ENCODE data around the gene LCORL. TPM values are rescaled to one million over a fixed set of nuclear protein-coding genes. Genes with fewer than 3 reads are reported as not detected.

LCORL gene
- polyA plus RNA-seq = 10 to 100 TPM in 1 of 4 donors, 1 to 10 TPM in 3; 4.2 to 23.2 (median 9.5) TPM
- long read RNA-seq, donor 1, full-length matches to known transcripts = 5 of 5 reads
- long read RNA-seq, donor 1, partial matches to known transcripts = 0 of 5 reads
- long read RNA-seq, donor 1, other reads (novel, unspliced or antisense) = 0 of 5 reads
- long read RNA-seq, donor 2, full-length matches to known transcripts = 1 of 1 reads
- long read RNA-seq, donor 2, partial matches to known transcripts = 0 of 1 reads
- long read RNA-seq, donor 2, other reads (novel, unspliced or antisense) = 0 of 1 reads
- long read RNA-seq, donor 3, full-length matches to known transcripts = 4 of 4 reads
- long read RNA-seq, donor 3, partial matches to known transcripts = 0 of 4 reads
- long read RNA-seq, donor 3, other reads (novel, unspliced or antisense) = 0 of 4 reads
- long read RNA-seq, donor 4 = 0 reads
- long read RNA-seq, donor 5, full-length matches to known transcripts = 1 of 1 reads
- long read RNA-seq, donor 5, partial matches to known transcripts = 0 of 1 reads
- long read RNA-seq, donor 5, other reads (novel, unspliced or antisense) = 0 of 1 reads
- long read RNA-seq, donor 6, full-length matches to known transcripts = 1 of 1 reads
- long read RNA-seq, donor 6, partial matches to known transcripts = 0 of 1 reads
- long read RNA-seq, donor 6, other reads (novel, unspliced or antisense) = 0 of 1 reads
- long read RNA-seq, donor 7 = 0 reads
- long read RNA-seq, donor 8 = 0 reads
- long read RNA-seq, donor 9 = 0 reads
- long read RNA-seq, donor 10, full-length matches to known transcripts = 6 of 6 reads
- long read RNA-seq, donor 10, partial matches to known transcripts = 0 of 6 reads
- long read RNA-seq, donor 10, other reads (novel, unspliced or antisense) = 0 of 6 reads

DNA sequence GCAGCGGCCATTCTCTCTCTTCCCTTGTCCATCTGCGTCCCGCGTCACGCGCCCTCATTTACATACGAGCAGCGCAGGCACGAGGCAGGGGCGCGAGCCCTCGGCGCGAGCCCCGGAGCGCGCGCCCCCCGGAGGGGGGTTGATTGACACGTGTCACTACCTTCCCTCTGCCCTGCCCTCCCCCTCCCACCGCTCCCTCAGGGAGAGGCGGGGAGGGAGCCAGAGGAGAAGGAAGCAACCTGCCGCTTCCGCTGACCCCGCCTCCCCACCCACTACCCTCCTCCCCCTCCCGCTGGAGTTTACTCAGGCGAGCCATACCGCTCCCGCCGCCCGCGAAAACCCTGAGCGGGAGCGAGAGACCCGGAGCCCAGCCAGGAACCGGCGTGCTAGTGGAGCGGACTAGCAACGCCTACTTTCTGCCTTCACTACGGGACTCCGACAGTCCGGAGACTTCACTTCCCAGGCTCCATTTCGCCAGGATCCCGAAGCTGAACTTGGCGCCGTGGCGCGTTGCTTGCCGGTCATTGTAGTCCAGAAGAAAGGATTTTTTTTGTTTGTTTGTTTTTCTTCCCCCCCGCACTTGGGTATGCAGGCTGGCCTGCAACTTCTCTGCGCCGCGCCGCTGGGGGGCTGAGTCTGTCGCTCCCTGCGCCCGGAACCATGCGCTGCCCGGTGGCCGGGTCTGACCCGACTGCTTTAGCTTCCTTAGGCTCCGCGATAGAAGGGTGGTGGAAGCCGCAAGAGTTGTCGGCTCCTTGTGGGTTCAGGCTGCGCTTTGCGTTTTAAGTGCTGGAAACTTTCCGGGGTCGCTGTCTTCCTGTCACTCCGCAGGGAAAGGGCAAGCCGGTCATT is at the start of gene LCORL:
Gene LCORL, minus strand, starts transcription at position 36 of the 852 bp plus-strand sequence. Its CDS starts 4 bp downstream, at position 32.
- no peaks in the 10 kb centered on the region for H3K27me3 ChIP-seq (ENCODE audit: control insufficient read depth in 3 of 3, insufficient read depth in 3 of 3, low read length in 3 of 3)
- peak within 1 kb of the TSS; percentile 66 to 94 (median 94) for H3K4me3 ChIP-seq (ENCODE audit: low read depth in 1 of 3, low read length in 3 of 3)
- no peaks in the 10 kb centered on the region for H3K4me1 ChIP-seq (ENCODE audit: control insufficient read depth in 3 of 3, insufficient read depth in 2 of 3, low read depth in 1 of 3, low read length in 2 of 3)
- FAIRE-seq (no peak), DNase-seq (peak; percentile 97)
- H3K36me3 ChIP-seq (ENCODE audit: control insufficient read depth in 3 of 3, insufficient read depth in 2 of 3, low read depth in 1 of 3, low read length in 3 of 3) = no peaks in the 10 kb centered on the region
- 0 to 1% (median 1%) methylated on average over 63 to 71 of the region's 71 CpGs for WGBS, 3 donors
- no peaks in the 10 kb centered on the region for H3K9me3 ChIP-seq (ENCODE audit: control insufficient read depth in 2 of 2, insufficient read depth in 1 of 2, low read depth in 1 of 2, low read length in 1 of 2)
- H3K27ac ChIP-seq (ENCODE audit: low read depth in 1 of 3, low read length in 2 of 3) = peak within 1 kb of the TSS; percentile 91 to 94 (median 94)

DNA sequence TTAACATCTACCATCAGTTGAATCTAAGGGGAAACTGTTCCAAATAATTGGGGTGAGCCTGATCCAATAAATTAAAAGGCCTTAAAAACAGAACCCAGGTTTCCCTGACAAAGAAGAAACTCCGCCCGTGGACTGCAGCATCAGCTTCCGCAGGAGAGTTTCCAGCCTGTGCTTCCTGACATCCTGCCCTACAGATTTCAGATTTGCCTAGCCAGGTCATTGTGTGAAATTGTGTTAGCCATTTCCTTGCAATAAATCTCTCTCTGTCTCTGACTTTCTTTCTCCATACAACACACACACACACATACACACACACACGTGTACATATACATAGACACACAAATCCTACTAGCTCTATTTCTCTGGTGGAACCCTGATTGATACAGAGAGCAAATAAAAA is 48.3 kb upstream of the LCORL start:
- Histone ChIP-seq H3K27ac (ENCODE audit: low read depth in 1 of 3, low read length in 2 of 3) (no peak overlapping the region), H3K4me3 (ENCODE audit: low read depth in 1 of 3, low read length in 3 of 3) (no peak overlapping the region), H3K27me3 (ENCODE audit: control insufficient read depth in 3 of 3, insufficient read depth in 3 of 3, low read length in 3 of 3) (no peaks in the 10 kb centered on the region), H3K36me3 (ENCODE audit: control insufficient read depth in 3 of 3, insufficient read depth in 2 of 3, low read depth in 1 of 3, low read length in 3 of 3) (no peaks in the 10 kb centered on the region), H3K9me3 (ENCODE audit: control insufficient read depth in 2 of 2, insufficient read depth in 1 of 2, low read depth in 1 of 2, low read length in 1 of 2) (no peaks in the 10 kb centered on the region), H3K4me1 (ENCODE audit: control insufficient read depth in 3 of 3, insufficient read depth in 2 of 3, low read depth in 1 of 3, low read length in 2 of 3) (no peaks in the 10 kb centered on the region)
- DNase-seq = no peak
- FAIRE-seq = no peak
- WGBS, 3 donors = 66 to 81% (median 78%) methylated on average over 4 of the region's 4 CpGs

DNA sequence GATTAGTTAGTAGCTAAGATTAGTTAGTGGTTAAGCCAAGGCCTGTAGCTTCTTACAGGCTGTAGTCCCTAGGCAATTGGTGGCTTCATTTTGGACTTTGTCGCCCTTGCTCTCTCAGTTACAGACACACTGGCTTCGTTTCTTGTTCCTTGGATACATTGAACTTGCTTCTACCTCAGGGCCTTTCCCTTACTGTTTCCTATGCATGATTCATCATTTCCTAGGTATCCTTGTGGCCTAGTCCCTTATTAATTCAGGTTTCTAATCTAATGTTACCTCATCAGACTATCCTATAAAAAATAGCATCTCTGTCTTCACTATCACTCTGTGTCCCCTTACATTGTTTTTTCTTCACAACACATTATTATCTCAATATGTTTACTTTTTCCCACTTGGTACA is 45.5 kb upstream of the LCORL start:
- DNase-seq = no peak
- 77 to 90% (median 86%) methylated on average over 2 of the region's 2 CpGs for WGBS, 3 donors
- Histone ChIP-seq H3K4me1 (ENCODE audit: control insufficient read depth in 3 of 3, insufficient read depth in 2 of 3, low read depth in 1 of 3, low read length in 2 of 3) (no peaks in the 10 kb centered on the region), H3K36me3 (ENCODE audit: control insufficient read depth in 3 of 3, insufficient read depth in 2 of 3, low read depth in 1 of 3, low read length in 3 of 3) (no peaks in the 10 kb centered on the region), H3K27me3 (ENCODE audit: control insufficient read depth in 3 of 3, insufficient read depth in 3 of 3, low read length in 3 of 3) (no peaks in the 10 kb centered on the region), H3K4me3 (ENCODE audit: low read depth in 1 of 3, low read length in 3 of 3) (no peak overlapping the region), H3K9me3 (ENCODE audit: control insufficient read depth in 2 of 2, insufficient read depth in 1 of 2, low read depth in 1 of 2, low read length in 1 of 2) (peaks cover 2 to 3% of the 10 kb centered on the region in 2 donors), H3K27ac (ENCODE audit: low read depth in 1 of 3, low read length in 2 of 3) (no peak overlapping the region)
- FAIRE-seq = no peak

DNA sequence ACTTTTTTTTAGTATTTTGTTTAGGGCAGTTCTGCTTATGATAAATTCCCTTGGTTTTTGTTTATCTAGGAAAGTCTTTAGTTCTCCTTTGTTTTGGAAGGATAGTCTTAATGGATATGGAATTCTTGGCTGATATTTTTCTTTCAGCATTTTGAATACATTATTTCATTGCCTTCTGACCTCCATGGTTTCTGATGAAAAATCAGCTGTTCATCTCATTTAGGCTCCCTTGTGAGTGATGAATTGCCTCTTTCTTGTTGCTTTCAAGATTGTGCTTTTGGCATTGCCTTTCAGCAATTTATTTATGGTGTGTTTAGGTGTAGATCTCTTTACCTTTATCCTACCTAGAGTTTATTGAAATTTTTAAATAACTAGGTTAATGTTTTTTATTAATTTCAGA is 41.5 kb upstream of the LCORL start:
- H3K36me3 ChIP-seq (ENCODE audit: control insufficient read depth in 3 of 3, insufficient read depth in 2 of 3, low read depth in 1 of 3, low read length in 3 of 3) = no peaks in the 10 kb centered on the region
- DNase-seq = no peak
- peaks cover 2 to 3% of the 10 kb centered on the region in 2 donors for H3K9me3 ChIP-seq (ENCODE audit: control insufficient read depth in 2 of 2, insufficient read depth in 1 of 2, low read depth in 1 of 2, low read length in 1 of 2)
- H3K27me3 ChIP-seq (ENCODE audit: control insufficient read depth in 3 of 3, insufficient read depth in 3 of 3, low read length in 3 of 3) = peaks cover 0 to 2% (median 0%) of the 10 kb centered on the region in 3 donors
- no peaks in the 10 kb centered on the region for H3K4me1 ChIP-seq (ENCODE audit: control insufficient read depth in 3 of 3, insufficient read depth in 2 of 3, low read depth in 1 of 3, low read length in 2 of 3)
- H3K27ac ChIP-seq (ENCODE audit: low read depth in 1 of 3, low read length in 2 of 3) = no peak overlapping the region
- H3K4me3 ChIP-seq (ENCODE audit: low read depth in 1 of 3, low read length in 3 of 3) = no peak overlapping the region
- FAIRE-seq = no peak

DNA sequence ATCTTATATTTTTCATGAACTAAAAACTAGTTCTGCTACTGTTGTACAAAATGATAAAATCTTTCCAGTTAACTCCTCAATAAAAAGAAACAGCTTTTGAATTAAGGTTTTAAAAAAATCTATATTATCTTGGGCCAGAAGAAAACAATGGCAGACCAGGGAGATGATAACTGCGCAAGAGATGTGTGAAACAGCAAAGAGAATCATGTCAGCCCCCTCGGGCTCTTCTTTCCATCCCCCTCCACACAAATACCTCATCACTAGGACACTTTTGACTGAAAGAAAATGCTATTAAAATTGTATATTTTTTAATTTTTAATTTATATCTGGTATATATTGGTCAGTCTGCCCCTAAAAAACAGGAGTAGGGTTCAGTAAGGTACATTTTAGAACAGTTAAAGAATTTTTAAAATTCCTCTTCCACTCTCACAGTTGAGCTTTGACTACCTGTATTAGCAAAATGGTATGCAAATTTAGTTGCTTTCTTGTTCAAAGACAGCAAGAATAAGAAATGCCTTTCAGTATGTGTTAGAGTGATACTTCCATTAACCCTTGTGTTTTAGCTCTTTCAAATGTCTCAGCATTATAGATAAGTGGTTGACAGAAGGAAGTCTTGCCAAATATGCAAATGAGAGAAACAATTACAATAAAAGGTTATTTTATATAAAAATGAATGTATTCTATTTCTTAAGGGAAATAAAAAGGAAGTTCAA is 36.4 kb upstream of the LCORL start:
- no peaks in the 10 kb centered on the region for H3K9me3 ChIP-seq (ENCODE audit: control insufficient read depth in 2 of 2, insufficient read depth in 1 of 2, low read depth in 1 of 2, low read length in 1 of 2)
- no peak overlapping the region for H3K4me3 ChIP-seq (ENCODE audit: low read depth in 1 of 3, low read length in 3 of 3)
- peaks cover 0 to 6% (median 0%) of the 10 kb centered on the region in 3 donors for H3K27me3 ChIP-seq (ENCODE audit: control insufficient read depth in 3 of 3, insufficient read depth in 3 of 3, low read length in 3 of 3)
- 69 to 87% (median 76%) methylated on average over 2 of the region's 2 CpGs for WGBS, 3 donors
- no peaks in the 10 kb centered on the region for H3K36me3 ChIP-seq (ENCODE audit: control insufficient read depth in 3 of 3, insufficient read depth in 2 of 3, low read depth in 1 of 3, low read length in 3 of 3)
- H3K4me1 ChIP-seq (ENCODE audit: control insufficient read depth in 3 of 3, insufficient read depth in 2 of 3, low read depth in 1 of 3, low read length in 2 of 3) = no peaks in the 10 kb centered on the region
- FAIRE-seq (no peak), DNase-seq (no peak)
- H3K27ac ChIP-seq (ENCODE audit: low read depth in 1 of 3, low read length in 2 of 3) = no peak overlapping the region

DNA sequence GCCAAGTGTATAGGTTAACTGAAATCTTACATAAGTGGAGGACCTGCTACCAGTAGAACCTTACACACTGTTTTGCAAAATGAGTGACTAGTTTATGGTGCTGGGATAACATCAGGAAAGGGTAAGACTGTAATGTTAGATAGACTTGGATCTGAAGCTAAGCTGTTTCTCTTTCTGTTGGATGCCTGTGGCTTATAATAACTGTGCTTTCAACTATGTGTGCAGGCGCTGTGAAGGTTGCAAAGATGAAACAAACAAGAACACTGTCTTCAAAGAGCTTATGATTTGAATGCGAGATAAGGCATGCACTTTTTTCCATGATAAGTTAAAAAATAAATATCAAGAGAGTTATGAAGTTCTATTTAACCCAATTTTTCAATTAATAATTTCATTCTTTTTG is 34.5 kb upstream of the LCORL start:
- 70 to 91% (median 78%) methylated on average over 2 of the region's 2 CpGs for WGBS, 3 donors
- DNase-seq (no peak), FAIRE-seq (no peak)
- no peaks in the 10 kb centered on the region for H3K36me3 ChIP-seq (ENCODE audit: control insufficient read depth in 3 of 3, insufficient read depth in 2 of 3, low read depth in 1 of 3, low read length in 3 of 3)
- no peak overlapping the region for H3K27ac ChIP-seq (ENCODE audit: low read depth in 1 of 3, low read length in 2 of 3)
- no peaks in the 10 kb centered on the region for H3K4me1 ChIP-seq (ENCODE audit: control insufficient read depth in 3 of 3, insufficient read depth in 2 of 3, low read depth in 1 of 3, low read length in 2 of 3)
- no peak overlapping the region for H3K4me3 ChIP-seq (ENCODE audit: low read depth in 1 of 3, low read length in 3 of 3)
- no peaks in the 10 kb centered on the region for H3K9me3 ChIP-seq (ENCODE audit: control insufficient read depth in 2 of 2, insufficient read depth in 1 of 2, low read depth in 1 of 2, low read length in 1 of 2)
- peaks cover 0 to 4% (median 0%) of the 10 kb centered on the region in 3 donors for H3K27me3 ChIP-seq (ENCODE audit: control insufficient read depth in 3 of 3, insufficient read depth in 3 of 3, low read length in 3 of 3)

DNA sequence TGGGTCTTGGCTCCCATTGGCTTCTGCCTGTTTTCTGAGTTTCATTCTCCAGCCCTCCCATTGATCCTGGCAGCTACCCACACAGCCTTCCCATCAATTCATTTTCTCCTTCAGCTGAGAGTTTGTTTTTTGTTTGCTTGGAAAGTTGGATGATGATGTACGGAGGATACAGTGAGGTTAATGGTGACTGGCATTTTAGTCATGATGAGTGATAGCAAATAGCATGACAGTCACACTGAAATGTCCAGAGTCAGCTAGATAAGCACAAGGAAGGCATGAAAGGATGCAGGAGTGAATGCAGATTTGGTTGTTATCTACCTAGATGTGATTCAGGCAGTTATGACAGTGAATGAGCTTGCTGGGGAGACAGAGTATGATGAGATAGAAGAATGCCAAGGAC is 30.6 kb upstream of the LCORL start:
- DNase-seq (no peak), FAIRE-seq (no peak)
- H3K36me3 ChIP-seq (ENCODE audit: control insufficient read depth in 3 of 3, insufficient read depth in 2 of 3, low read depth in 1 of 3, low read length in 3 of 3) = no peaks in the 10 kb centered on the region
- peaks cover 0 to 4% (median 0%) of the 10 kb centered on the region in 3 donors for H3K27me3 ChIP-seq (ENCODE audit: control insufficient read depth in 3 of 3, insufficient read depth in 3 of 3, low read length in 3 of 3)
- no peak overlapping the region for H3K4me3 ChIP-seq (ENCODE audit: low read depth in 1 of 3, low read length in 3 of 3)
- H3K9me3 ChIP-seq (ENCODE audit: control insufficient read depth in 2 of 2, insufficient read depth in 1 of 2, low read depth in 1 of 2, low read length in 1 of 2) = no peaks in the 10 kb centered on the region
- no peak overlapping the region for H3K27ac ChIP-seq (ENCODE audit: low read depth in 1 of 3, low read length in 2 of 3)
- 88 to 97% (median 94%) methylated on average over 1 of the region's 1 CpG for WGBS, 3 donors
- no peaks in the 10 kb centered on the region for H3K4me1 ChIP-seq (ENCODE audit: control insufficient read depth in 3 of 3, insufficient read depth in 2 of 3, low read depth in 1 of 3, low read length in 2 of 3)

Measured in small intestine (tissue), 16 donors.